DOHH2 (cell line): ENCODE data around the gene RAB10.

Source experiments
- H3F3A ChIP-seq: fragments of 200-600 bp; sonication (generic), shearing (Covaris generic); 2 replicates; pipeline ENCODE4 v1.6.0; 2016; ENCODE audit warnings: antibody characterized with exemption, mild to moderate bottlenecking; ENCODE audit not compliant: control insufficient read depth, insufficient read depth
- H3K27ac ChIP-seq: fragments of 200-600 bp; sonication (generic); 2 replicates; pipeline ENCODE4 v1.5.1; 2014; ENCODE audit warnings: low read depth, mild to moderate bottlenecking, low read length, moderate library complexity
- H3K27me3 ChIP-seq: fragments of 200-600 bp; sonication (generic); 2 replicates; pipeline ENCODE4 v1.6.1; 2014; ENCODE audit warnings: mild to moderate bottlenecking, low read length, mixed read lengths; ENCODE audit not compliant: control insufficient read depth
- H3K36me3 ChIP-seq: fragments of 200-600 bp; sonication (generic); 2 replicates; pipeline ENCODE4 v1.6.1; 2014; ENCODE audit warnings: mild to moderate bottlenecking, low read length, moderate library complexity, mixed read lengths; ENCODE audit not compliant: control insufficient read depth
- H3K4me1 ChIP-seq: fragments of 200-600 bp; sonication (generic); 2 replicates; pipeline ENCODE4 v1.6.1; 2014; ENCODE audit warnings: mild to moderate bottlenecking, low read length, mixed read lengths; ENCODE audit not compliant: control insufficient read depth
- H3K4me2 ChIP-seq: fragments of 200-600 bp; sonication (generic); 2 replicates; pipeline ENCODE4 v1.6.0; 2014; ENCODE audit warnings: mild to moderate bottlenecking, low read length, moderate library complexity
- H3K4me3 ChIP-seq: fragments of 200-600 bp; sonication (generic); 2 replicates; pipeline ENCODE4 v1.5.1; 2014; ENCODE audit warnings: mild to moderate bottlenecking, low read length, mixed read lengths
- H3K79me2 ChIP-seq: fragments of 200-600 bp; sonication (generic); 2 replicates; pipeline ENCODE4 v1.6.1; 2014; ENCODE audit warnings: mild to moderate bottlenecking, low read length, mixed read lengths; ENCODE audit not compliant: control insufficient read depth
- H3K9me2 ChIP-seq: fragments of 200-600 bp; sonication (generic); replicated peaks from 2 replicates; pipeline ENCODE4 v1.6.1; 2014; ENCODE audit warnings: mild to moderate bottlenecking, low read length, mixed read lengths; ENCODE audit not compliant: control insufficient read depth
- H3K9me3 ChIP-seq: fragments of 200-600 bp; sonication (generic); 2 replicates; pipeline ENCODE4 v1.6.1; 2014; ENCODE audit warnings: antibody characterized with exemption, low read length, mixed read lengths; ENCODE audit not compliant: control insufficient read depth, insufficient read depth
- H4K20me1 ChIP-seq: fragments of 200-600 bp; sonication (generic); 2 replicates; pipeline ENCODE4 v1.6.0; 2014; ENCODE audit warnings: low read depth, mild to moderate bottlenecking, antibody characterized with exemption, low read length, moderate library complexity; ENCODE audit not compliant: control insufficient read depth, insufficient read depth
- EZH2phosphoT487 ChIP-seq: fragments of 200-600 bp; sonication (generic); IDR thresholded peaks from 2 replicates; pipeline ENCODE4 v1.6.1; 2017; ENCODE audit warnings: borderline replicate concordance, mild to moderate bottlenecking, antibody characterized with exemption, low read length, moderate library complexity, mixed read lengths
- TF ChIP-seq, protein P1 (sequence below): fragments of 200-600 bp; sonication (generic); IDR thresholded peaks from one replicate; pipeline ENCODE4 v1.5.1; 2014; ENCODE audit warnings: antibody characterized with exemption, mild to moderate bottlenecking, low read depth, low read length; ENCODE audit not compliant: poor library complexity, severe bottlenecking

The RAB10 gene

DNA sequence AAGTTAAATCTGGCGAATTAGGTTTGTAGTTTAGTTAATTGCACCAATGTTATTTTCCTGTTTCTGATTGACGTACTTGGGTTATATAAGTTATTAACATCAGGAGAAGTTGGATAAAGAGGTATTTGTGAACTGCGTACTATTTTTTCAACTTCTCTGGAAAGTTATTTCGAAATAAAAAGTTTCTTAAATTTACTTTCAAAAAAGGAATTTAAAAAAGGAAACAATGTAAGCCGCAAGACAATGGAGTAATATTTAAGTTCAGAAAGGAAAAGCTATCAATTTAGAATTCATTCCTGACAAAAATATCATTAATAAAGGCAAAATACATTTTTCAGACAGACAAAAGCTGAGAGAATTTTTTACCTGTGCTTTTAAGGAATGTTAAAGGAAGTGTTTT is 47.7 kb downstream of the RAB10 start:
- Histone ChIP-seq H3K4me1 (no peaks in the 10 kb centered on the region), H3K4me3 (no peak overlapping the region), H3K27ac (no peak overlapping the region), H3K36me3 (peaks cover 11% of the 10 kb centered on the region), H3K4me2 (no peak overlapping the region), H3F3A (peaks cover 5% of the 10 kb centered on the region; the same call in 1 of the 2 replicates), H3K9me2 (no peaks in the 10 kb centered on the region), H3K27me3 (no peaks in the 10 kb centered on the region), H4K20me1 (no peaks in the 10 kb centered on the region), H3K9me3 (peaks cover 14% of the 10 kb centered on the region; the same call in 1 of the 2 replicates), H3K79me2 (peaks cover 88% of the 10 kb centered on the region)
- no peak for TF ChIP-seq EZH2phosphoT487
- TF ChIP-seq, protein P1, sequence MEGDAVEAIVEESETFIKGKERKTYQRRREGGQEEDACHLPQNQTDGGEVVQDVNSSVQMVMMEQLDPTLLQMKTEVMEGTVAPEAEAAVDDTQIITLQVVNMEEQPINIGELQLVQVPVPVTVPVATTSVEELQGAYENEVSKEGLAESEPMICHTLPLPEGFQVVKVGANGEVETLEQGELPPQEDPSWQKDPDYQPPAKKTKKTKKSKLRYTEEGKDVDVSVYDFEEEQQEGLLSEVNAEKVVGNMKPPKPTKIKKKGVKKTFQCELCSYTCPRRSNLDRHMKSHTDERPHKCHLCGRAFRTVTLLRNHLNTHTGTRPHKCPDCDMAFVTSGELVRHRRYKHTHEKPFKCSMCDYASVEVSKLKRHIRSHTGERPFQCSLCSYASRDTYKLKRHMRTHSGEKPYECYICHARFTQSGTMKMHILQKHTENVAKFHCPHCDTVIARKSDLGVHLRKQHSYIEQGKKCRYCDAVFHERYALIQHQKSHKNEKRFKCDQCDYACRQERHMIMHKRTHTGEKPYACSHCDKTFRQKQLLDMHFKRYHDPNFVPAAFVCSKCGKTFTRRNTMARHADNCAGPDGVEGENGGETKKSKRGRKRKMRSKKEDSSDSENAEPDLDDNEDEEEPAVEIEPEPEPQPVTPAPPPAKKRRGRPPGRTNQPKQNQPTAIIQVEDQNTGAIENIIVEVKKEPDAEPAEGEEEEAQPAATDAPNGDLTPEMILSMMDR: no peak

DNA sequence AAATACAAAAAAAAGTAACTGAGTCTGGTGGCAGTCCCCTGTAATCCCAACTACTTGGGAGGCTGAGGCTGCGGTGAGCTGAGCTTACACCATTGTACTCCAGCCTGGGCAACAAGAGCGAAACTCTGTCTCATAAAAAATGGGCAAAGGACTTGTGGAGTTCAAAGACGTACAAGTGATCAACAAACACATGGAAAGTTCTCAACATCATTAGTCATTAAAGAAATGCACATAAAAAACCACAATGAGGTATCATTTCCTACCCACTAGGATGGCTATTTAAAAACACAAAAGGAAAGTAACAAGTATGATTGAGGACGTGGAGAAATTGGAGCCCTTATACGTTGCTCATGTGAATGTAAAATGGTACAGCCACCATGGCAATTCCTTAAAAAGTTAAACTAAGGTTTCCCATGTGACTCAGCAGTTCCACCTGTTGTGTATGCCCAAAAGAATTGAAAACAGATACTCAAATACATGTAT is 52.3 kb downstream of the RAB10 start:
- Histone ChIP-seq H3K79me2 (peaks cover 85% of the 10 kb centered on the region), H3K36me3 (peaks cover 4% of the 10 kb centered on the region), H3K27ac (no peak overlapping the region), H3K9me3 (peaks cover 1% of the 10 kb centered on the region; the same call in 1 of the 2 replicates), H3K27me3 (no peaks in the 10 kb centered on the region), H4K20me1 (peaks cover 21% of the 10 kb centered on the region; the same call in 1 of the 2 replicates), H3K4me2 (no peak overlapping the region), H3F3A (peaks cover 11% of the 10 kb centered on the region; the same call in 1 of the 2 replicates), H3K4me3 (no peak overlapping the region), H3K4me1 (no peaks in the 10 kb centered on the region), H3K9me2 (no peaks in the 10 kb centered on the region)
- TF ChIP-seq, protein P1: no peak
- no peak for TF ChIP-seq EZH2phosphoT487

DNA sequence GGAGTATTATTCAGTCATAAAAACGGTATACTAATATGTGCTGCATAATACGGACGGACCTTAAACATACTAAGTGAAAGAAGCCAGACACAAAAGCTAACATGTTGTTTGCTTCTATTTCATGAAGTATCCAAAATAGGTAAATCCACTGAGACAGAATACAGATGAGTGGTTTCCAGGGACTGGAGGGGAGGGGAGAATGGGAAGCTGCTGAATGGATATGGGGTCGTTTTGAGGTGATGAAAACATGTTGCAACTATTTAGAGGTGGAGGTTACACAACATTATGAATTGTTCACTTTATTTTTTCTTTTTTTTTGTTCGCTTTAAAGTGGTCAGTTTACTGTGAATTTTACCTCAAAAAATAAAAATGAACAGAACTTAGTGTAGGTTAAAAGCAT is 52.9 kb downstream of the RAB10 start:
- H3K4me2 ChIP-seq: no peak overlapping the region

More for the DNA sequence above, 52.9 kb downstream of the RAB10 start:
- Histone ChIP-seq H3K4me3 (no peak overlapping the region), H3K27me3 (no peaks in the 10 kb centered on the region), H3K9me3 (no peaks in the 10 kb centered on the region), H3K36me3 (peaks cover 3% of the 10 kb centered on the region; the same call in 1 of the 2 replicates), H4K20me1 (peaks cover 21% of the 10 kb centered on the region; the same call in 1 of the 2 replicates), H3F3A (peaks cover 11% of the 10 kb centered on the region; the same call in 1 of the 2 replicates), H3K4me1 (no peaks in the 10 kb centered on the region), H3K79me2 (peaks cover 85% of the 10 kb centered on the region), H3K9me2 (no peaks in the 10 kb centered on the region), H3K27ac (no peak overlapping the region)
- TF ChIP-seq, protein P1: no peak
- TF ChIP-seq EZH2phosphoT487: no peak
